HFF-Myc (cell line): ENCODE data around the gene PAGR1.
"Not testable (repeated sequence)": the region's sequence is repeated elsewhere in the genome, so short reads cannot be mapped to it uniquely, and the experiment has no call there.

ENCODE experiments used
- DNase-seq: peaks from one replicate; pipeline ENCODE4 v3.0.0-alpha.2; 2011; ENCODE audit warnings: low read depth; ENCODE audit errors: extremely low read depth
- H3K4me3 ChIP-seq: replicated peaks from 2 replicates; pipeline ENCODE4 v1.5.1; 2011; ENCODE audit warnings: low read depth, mild to moderate bottlenecking, control low read depth, low read length
- TF ChIP-seq, protein P1 (sequence below): IDR thresholded peaks from 2 replicates; pipeline ENCODE4 v1.5.1; 2012; ENCODE audit warnings: mild to moderate bottlenecking, low read depth, low read length, control low read depth; ENCODE audit errors: missing control alignments

Gene PAGR1

DNA sequence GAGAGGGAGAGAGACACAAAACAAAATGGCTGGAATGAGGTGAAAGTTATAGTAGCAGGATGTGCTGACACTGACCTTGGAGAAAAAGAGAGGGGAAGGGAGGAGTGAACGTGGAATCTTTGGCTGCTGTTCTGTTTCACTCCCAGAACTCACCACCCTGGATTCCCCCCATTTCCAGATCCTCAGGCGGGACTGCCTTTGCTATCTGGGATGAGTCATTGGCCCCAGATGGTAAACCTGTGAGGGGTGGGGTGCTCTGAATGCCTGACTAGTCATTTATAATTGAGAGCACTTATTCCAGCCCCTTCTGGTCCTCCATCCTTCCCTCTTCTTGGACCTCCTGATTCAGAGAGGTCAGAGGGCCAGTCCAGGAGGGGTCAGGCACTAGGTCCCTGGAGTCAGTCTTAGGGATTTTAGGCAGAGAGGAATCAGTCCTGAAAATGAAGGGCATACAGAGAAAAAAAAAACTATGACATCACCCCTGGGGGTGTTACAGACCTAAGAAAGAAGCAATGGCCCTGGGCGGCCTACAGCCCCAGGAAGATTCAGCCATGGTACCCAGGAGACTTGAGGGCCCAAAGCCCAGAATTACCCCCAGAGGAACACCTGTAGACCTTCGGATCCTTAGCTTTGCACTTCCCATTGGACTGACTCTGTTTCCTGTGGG is 40.1 kb upstream of the PAGR1 start:
- H3K4me3 ChIP-seq: no peak overlapping the region
- DNase-seq: peak; percentile 63
- TF ChIP-seq, protein P1, sequence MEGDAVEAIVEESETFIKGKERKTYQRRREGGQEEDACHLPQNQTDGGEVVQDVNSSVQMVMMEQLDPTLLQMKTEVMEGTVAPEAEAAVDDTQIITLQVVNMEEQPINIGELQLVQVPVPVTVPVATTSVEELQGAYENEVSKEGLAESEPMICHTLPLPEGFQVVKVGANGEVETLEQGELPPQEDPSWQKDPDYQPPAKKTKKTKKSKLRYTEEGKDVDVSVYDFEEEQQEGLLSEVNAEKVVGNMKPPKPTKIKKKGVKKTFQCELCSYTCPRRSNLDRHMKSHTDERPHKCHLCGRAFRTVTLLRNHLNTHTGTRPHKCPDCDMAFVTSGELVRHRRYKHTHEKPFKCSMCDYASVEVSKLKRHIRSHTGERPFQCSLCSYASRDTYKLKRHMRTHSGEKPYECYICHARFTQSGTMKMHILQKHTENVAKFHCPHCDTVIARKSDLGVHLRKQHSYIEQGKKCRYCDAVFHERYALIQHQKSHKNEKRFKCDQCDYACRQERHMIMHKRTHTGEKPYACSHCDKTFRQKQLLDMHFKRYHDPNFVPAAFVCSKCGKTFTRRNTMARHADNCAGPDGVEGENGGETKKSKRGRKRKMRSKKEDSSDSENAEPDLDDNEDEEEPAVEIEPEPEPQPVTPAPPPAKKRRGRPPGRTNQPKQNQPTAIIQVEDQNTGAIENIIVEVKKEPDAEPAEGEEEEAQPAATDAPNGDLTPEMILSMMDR: no peak

DNA sequence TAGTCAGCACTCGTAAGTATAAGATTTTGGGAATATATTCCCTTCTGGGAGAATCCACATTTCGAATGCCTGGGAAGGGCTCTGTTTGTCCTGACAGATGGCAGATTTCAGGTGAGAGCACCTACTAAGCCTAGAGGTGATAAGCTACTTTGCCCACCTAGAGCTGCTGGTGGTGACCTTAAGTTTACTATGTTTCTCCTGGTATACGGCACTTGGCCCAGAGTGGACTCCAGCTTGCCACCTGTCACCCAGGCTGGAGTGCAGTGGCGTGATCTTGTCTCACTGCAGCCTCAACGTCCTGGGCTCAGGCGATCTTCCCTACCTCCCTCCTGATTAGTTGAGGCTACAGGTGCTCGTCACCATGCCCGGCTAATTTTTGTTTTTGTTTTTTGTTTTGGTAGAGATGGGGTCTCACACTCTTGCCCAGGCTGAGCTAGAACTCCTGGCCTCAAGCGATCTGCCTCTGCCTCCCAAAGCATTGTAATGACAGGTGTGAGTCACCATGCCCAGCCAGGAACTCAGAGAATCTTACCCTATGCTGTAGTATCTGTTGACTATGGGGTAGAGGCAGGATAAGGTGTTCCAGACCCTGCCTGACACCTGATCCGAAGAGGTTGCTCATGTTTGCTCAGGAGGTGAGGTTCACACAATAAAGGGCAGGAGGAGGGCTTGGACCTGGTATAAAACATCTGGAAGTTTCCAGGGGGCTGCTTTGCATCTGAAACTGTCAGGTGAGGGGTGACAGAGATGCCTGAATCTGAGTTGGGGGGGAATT is 38.2 kb upstream of the PAGR1 start, which contains the start of gene ZG16:
ZG16 (plus strand) TSS at position 681 of the 775 bp plus-strand sequence. CDS start 1,011 bp downstream, outside the sequence.
- TF ChIP-seq, protein P1: no peak
- H3K4me3 ChIP-seq: no peak within 1 kb of the TSS
- no peak for DNase-seq

DNA sequence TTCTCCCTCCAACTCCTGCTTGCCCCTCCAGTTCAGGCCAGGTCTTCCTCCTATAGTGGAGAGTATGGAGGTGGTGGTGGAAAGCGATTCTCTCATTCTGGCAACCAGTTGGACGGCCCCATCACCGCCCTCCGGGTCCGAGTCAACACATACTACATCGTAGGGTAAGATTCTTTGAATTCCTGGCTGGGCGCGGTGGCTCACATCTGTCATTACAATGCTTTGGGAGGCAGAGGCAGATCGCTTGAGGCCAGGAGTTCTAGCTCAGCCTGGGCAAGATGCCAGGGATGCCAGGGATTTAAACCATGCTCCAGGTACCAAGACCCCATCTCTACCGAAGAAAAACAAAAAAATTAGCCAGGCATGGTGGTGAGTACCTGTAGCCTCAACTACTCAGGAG is 36.5 kb upstream of the PAGR1 start:
- H3K4me3 ChIP-seq: no peak overlapping the region
- no peak for DNase-seq

DNA sequence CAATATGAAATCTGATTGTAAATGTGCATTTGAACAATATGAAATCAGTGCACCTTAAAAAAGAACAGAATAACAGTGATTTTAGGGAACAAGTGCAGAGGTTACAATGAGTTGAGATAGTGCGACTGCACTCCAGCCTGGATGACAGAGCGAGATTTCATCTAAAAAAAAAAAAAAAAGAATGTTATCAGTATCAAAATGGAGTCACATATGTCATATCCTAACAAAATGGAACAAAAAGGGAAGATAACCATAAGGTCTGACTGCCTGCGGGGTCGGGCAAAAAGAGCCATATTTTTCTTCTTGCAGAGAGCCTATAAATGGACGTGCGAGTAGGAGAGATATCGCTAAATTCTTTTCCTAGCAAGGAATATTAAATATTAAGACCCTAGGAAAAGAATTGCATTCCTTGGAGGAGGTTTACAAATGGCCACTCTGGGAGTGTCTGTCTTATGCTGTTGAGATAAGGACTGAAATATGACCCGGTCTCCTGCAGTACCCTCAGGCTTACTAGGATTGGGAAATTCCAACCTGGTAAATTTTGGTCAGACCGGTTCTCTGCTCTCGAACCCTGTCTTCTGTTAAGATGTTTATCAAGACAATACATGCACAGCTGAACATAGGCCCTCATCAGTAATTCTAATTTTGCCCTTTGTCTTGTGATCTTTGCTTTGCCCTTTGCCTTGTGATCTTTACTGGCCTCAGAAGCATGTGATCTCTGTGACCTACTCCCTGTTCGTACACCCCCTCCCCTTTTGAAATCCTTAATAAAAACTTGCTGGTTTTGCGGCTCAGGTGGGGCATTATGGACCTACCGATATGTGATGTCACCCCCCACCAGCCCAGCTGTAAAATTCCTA is 32.6 kb upstream of the PAGR1 start:
- DNase-seq, H3K4me3 ChIP-seq: not testable (repeated sequence)

More for the DNA sequence above, 36.5 kb upstream of the PAGR1 start:
- TF ChIP-seq, protein P1: no peak

DNA sequence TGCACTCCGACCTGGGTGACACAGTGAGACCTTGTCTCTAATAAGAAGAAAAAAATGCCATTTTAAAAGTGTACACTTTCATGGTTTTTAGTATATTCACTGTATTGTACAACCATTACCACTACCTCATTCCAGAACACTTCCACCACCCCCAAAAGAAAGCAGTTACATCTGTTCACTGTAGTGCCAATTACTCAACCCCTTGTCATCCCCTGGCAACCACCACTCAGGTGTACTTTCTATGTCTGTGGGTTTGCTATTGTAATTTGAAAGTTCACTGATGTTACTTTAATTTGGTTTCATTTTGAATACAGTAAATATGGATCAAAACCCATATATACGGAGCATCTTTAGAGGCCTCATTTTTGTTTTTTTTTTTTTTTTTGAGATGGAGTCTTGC is 31.8 kb upstream of the PAGR1 start:
- no peak for DNase-seq
- TF ChIP-seq, protein P1: no peak
- H3K4me3 ChIP-seq: no peak overlapping the region

DNA sequence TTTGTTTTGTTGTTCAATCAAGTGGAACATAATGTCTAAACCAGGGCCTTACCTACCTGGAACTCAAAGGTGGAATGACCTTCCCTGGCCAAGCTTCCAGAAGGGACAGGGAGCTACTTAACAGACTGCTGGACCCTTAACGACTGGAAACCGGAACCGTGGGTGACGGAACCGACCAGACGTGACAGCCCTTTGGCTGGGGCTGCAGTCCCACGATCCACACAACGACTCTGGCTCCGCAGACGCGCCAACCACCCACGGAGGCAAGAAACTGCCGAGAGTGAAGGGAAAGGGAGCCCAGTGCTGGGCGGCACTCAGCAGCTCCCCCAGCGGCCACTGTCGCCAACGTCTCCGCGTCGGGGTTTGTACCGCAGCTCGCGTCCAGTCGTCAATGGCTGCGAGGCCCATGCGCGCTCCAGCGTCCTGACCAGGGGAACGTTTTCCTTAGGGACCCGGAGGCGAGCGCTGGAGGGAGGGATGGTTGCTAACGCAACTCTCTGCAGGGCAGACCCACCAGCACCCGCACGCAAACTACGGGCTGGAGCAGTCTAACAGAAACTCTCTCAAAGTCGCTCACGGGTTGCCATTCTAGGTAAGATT is 31.0 kb upstream of the PAGR1 start:
- no peak for DNase-seq
- H3K4me3 ChIP-seq: no peak overlapping the region
- TF ChIP-seq, protein P1: peak; percentile 87

DNA sequence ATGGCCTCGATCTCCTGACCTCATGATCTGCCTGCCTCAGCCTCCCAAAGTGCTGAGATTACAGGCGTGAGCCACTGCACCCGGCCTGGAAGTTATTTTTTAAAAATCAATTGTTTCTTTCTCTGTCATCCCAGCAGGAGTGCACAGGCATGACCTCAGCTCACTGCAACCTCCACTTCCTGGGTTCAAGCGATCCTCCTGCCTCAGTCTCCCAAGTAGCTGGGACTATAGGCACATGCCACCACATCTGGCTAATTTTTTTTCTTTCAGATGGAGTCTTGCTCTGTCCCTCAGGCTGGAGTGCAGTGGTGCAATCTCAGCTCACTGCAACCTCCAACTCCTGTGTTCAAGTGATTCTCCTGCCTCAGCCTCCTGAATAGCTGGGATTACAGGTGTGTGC is 28.8 kb upstream of the PAGR1 start:
- not testable (repeated sequence) for H3K4me3 ChIP-seq, DNase-seq
